ENCODE data around the gene KIF1A.

GRCh38 chr2:240786871-240787311 is 33.1 kb downstream of the KIF1A start:
- TF ChIP-seq ZBTB33 (IDR thresholded peaks at IDR 0.05): no peak
- no peak for TF ChIP-seq BMI1 (IDR thresholded peaks at IDR 0.05; ENCODE audit: borderline replicate concordance)
- TF ChIP-seq EZH2 (IDR thresholded peaks at IDR 0.05; ENCODE audit: borderline replicate concordance, control insufficient read depth, low read depth, low read length): no peak
- no peak for TF ChIP-seq POLR2A (IDR thresholded peaks at IDR 0.05; ENCODE audit: low read depth, low read length)
